ENCODE measurements around the gene C1QTNF6. TPM values are rescaled to one million over a fixed set of nuclear protein-coding genes. Genes with fewer than 3 reads are reported as not detected.

The C1QTNF6 gene
- polyA plus RNA-seq, 1 donor from 2014 or later: 5.3 TPM

GRCh38 chr22:37199103-37199759, 11.2 kb upstream of the C1QTNF6 start:
- H2AFZ ChIP-seq (ENCODE audit: low read depth, low read length): peak overlapping the region; percentile 79
- peak; percentile 73 for TF ChIP-seq RAD21 (conservative IDR thresholded peaks at IDR 0.05)
- TF ChIP-seq MXI1 (conservative IDR thresholded peaks at IDR 0.05; ENCODE audit: poor library complexity, severe bottlenecking): peak; percentile 84
- TF ChIP-seq EZH2 (IDR thresholded peaks at IDR 0.05; ENCODE audit: borderline replicate concordance, insufficient read depth, low read length, poor library complexity, severe bottlenecking): no peak
- peak; percentile 77 for TF ChIP-seq SMC3 (conservative IDR thresholded peaks at IDR 0.05; ENCODE audit: poor library complexity)
- TF ChIP-seq TAF1 (IDR thresholded peaks at IDR 0.05; ENCODE audit: low read depth): no peak
- TF ChIP-seq EP300 (conservative IDR thresholded peaks at IDR 0.05; ENCODE audit: poor library complexity, severe bottlenecking): peak; percentile 57
- peak; percentile 81 for TF ChIP-seq REST (IDR thresholded peaks at IDR 0.05; ENCODE audit: borderline replicate concordance)
- TF ChIP-seq, protein P1, sequence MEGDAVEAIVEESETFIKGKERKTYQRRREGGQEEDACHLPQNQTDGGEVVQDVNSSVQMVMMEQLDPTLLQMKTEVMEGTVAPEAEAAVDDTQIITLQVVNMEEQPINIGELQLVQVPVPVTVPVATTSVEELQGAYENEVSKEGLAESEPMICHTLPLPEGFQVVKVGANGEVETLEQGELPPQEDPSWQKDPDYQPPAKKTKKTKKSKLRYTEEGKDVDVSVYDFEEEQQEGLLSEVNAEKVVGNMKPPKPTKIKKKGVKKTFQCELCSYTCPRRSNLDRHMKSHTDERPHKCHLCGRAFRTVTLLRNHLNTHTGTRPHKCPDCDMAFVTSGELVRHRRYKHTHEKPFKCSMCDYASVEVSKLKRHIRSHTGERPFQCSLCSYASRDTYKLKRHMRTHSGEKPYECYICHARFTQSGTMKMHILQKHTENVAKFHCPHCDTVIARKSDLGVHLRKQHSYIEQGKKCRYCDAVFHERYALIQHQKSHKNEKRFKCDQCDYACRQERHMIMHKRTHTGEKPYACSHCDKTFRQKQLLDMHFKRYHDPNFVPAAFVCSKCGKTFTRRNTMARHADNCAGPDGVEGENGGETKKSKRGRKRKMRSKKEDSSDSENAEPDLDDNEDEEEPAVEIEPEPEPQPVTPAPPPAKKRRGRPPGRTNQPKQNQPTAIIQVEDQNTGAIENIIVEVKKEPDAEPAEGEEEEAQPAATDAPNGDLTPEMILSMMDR (IDR thresholded peaks at IDR 0.05; ENCODE audit: poor library complexity, severe bottlenecking): peak; percentile 98
- TF ChIP-seq POLR2AphosphoS5 (IDR thresholded peaks at IDR 0.05): peak; percentile 99

DNA sequence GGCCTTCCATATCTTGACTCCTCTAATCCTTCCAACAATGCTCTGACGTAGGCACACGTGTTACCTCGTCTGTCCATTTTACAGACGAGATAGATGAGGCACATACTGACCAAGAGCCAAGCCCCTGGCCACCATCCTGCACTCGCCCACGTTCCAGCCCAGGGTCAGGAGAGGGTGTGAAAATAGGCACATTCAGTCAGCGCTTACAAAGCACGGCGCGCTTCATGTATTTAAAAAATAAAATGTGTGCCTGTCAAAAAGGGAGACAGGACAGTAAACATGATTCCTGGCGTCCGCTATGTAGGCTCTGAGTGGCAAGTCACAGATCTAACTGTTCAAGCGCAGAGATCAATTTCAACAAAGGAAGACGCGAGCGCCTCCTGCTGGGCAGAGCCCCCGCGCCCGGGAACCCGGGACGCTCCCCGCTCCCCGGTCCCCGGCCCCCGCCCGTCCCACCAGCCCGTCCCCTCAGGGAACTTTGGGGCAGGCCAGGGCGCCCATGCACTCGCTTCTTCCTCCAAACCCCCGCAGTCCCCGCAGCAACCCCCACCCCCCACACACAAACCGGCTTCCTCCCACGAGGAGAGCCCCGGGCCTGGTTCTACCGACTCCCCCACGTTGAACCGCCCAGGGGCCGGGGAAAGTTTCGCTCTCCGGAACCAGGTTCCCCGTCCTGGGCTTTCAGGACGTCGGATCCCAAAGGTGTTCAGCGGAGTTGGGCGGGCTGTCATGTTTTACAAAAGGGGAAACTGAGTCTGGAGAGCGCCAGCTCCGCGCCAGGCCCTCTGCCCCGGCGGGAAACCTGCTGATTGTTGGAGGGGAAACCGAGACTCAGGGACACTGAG, 10.4 kb upstream of the C1QTNF6 start:
- no peaks in the 10 kb centered on the region for H3K79me2 ChIP-seq (replicated peaks; ENCODE audit: insufficient read depth, low read length)
- H3K36me3 ChIP-seq (ENCODE audit: insufficient read depth, low read length): no peaks in the 10 kb centered on the region
- peak overlapping the region; percentile 73 for H3K4me3 ChIP-seq (ENCODE audit: low read length)
- TF ChIP-seq TAF1 (IDR thresholded peaks at IDR 0.05; ENCODE audit: low read depth): no peak
- TF ChIP-seq REST (IDR thresholded peaks at IDR 0.05; ENCODE audit: borderline replicate concordance): no peak
- no peak for TF ChIP-seq MXI1 (conservative IDR thresholded peaks at IDR 0.05; ENCODE audit: poor library complexity, severe bottlenecking)
- TF ChIP-seq, protein P1 (IDR thresholded peaks at IDR 0.05; ENCODE audit: poor library complexity, severe bottlenecking): peak; percentile 64
- TF ChIP-seq EP300 (conservative IDR thresholded peaks at IDR 0.05; ENCODE audit: poor library complexity, severe bottlenecking): peak; percentile 52
- no peak for TF ChIP-seq EZH2 (IDR thresholded peaks at IDR 0.05; ENCODE audit: borderline replicate concordance, insufficient read depth, low read length, poor library complexity, severe bottlenecking)
- TF ChIP-seq RAD21 (conservative IDR thresholded peaks at IDR 0.05): peak; percentile 48
- peak; percentile 41 for TF ChIP-seq SMC3 (conservative IDR thresholded peaks at IDR 0.05; ENCODE audit: poor library complexity)
- TF ChIP-seq POLR2AphosphoS5 (IDR thresholded peaks at IDR 0.05): peak; percentile 49
- no peaks in the 10 kb centered on the region for H3K9me2 ChIP-seq (ENCODE audit: insufficient read depth, low read length)
- no peaks in the 10 kb centered on the region for H4K20me1 ChIP-seq (ENCODE audit: insufficient read depth)
- H3K27me3 ChIP-seq (ENCODE audit: insufficient read depth, low read depth, low read length): no peaks in the 10 kb centered on the region
- peak overlapping the region; percentile 79 for H2AFZ ChIP-seq (ENCODE audit: low read depth, low read length)
- no peaks in the 10 kb centered on the region for H3F3A ChIP-seq (ENCODE audit: insufficient read depth, low read length, poor library complexity, severe bottlenecking)
- peak overlapping the region; percentile 89 for H3K27ac ChIP-seq (ENCODE audit: low read length)
- H3K9ac ChIP-seq (ENCODE audit: low read length): peak overlapping the region; percentile 93
- H3K9me3 ChIP-seq (ENCODE audit: low read length): no peaks in the 10 kb centered on the region
- peak overlapping the region; percentile 68 for H3K4me2 ChIP-seq (ENCODE audit: low read length)

More at GRCh38 chr22:37199103-37199759, 11.2 kb upstream of the C1QTNF6 start:
- no peaks in the 10 kb centered on the region for H3K9me2 ChIP-seq (ENCODE audit: insufficient read depth, low read length)
- H3K4me2 ChIP-seq (ENCODE audit: low read length): peak overlapping the region; percentile 54
- no peaks in the 10 kb centered on the region for H3K79me2 ChIP-seq (replicated peaks; ENCODE audit: insufficient read depth, low read length)
- peak overlapping the region; percentile 73 for H3K4me3 ChIP-seq (ENCODE audit: low read length)
- no peaks in the 10 kb centered on the region for H4K20me1 ChIP-seq (ENCODE audit: insufficient read depth)
- H3K9ac ChIP-seq (ENCODE audit: low read length): peak overlapping the region; percentile 93
- no peaks in the 10 kb centered on the region for H3K27me3 ChIP-seq (ENCODE audit: insufficient read depth, low read depth, low read length)
- H3K36me3 ChIP-seq (ENCODE audit: insufficient read depth, low read length): no peaks in the 10 kb centered on the region
- peak overlapping the region; percentile 89 for H3K27ac ChIP-seq (ENCODE audit: low read length)
- H3F3A ChIP-seq (ENCODE audit: insufficient read depth, low read length, poor library complexity, severe bottlenecking): no peaks in the 10 kb centered on the region
- H3K9me3 ChIP-seq (ENCODE audit: low read length): no peaks in the 10 kb centered on the region

Measured in neural cell (in vitro differentiated cells).